Measurements from ENCODE around the gene KCNE2.

KCNE2 gene

DNA sequence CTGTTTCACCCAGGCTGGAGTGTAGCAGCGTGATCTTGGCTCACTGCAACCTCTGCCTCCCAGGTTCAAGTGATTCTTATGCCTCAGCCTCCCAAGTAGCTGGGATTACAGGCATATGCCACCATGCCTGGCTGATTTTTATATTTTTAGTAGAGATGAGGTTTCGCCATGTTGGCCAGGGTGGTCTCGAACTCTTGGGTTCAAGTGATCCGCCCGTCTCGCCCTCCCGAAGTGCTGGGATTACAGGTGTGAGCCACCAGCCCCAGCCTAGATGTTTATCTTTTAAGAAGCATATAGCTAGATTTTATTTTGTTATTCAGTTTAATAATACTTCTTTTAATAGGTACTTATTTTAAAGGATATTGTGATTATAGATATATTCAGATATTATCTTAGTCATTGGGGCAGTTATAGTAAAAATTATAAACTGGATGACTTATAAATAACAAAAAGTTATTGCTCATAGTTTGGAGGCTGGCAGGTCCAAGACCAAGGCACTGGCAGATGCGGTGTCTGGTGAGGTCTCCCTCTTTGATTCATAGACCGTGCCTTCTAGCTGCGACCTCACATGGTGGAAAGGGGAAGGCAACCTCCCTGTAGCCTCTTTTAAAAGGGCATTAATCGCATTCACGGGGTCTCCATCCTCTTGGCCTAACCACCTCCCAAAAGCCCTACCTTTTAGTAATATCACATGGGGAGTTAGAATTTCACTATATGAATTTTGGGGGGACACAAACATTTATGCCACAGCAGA is 3.1 kb upstream of the KCNE2 start:
- Histone ChIP-seq H3K4me3 (no peak overlapping the region), H3K27ac (no peak overlapping the region)
- DNase-seq (ENCODE audit: low spot score), result peak; percentile 29
- no peak for TF ChIP-seq CTCF (IDR thresholded peaks at IDR 0.05)

DNA sequence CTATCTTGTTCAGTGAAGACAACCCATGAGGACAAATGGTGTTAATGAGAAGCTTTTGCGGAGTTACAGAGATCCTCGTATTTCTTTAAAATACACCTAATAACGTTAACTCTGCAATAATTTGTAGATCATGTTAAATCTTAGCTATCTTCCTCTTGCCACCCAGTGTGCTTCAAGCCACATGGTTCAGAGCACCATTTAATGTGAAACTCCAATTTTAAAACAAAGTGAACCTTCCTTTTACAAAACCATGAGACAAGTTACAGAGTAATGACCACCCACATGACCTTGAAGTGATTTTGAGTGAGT is 1.7 kb upstream of the KCNE2 start:
- TF ChIP-seq CTCF (IDR thresholded peaks at IDR 0.05), result peak; percentile 7
- no peak for DNase-seq (ENCODE audit: low spot score)
- H3K4me3 ChIP-seq, result no peak overlapping the region
- H3K27ac ChIP-seq, result no peak overlapping the region

GRCh38 chr21:34362670-34363069 is 1.1 kb upstream of the KCNE2 start:
- no peak overlapping the region for H3K27ac ChIP-seq
- no peak overlapping the region for H3K4me3 ChIP-seq
- no peak for DNase-seq (ENCODE audit: low spot score)
- TF ChIP-seq CTCF (IDR thresholded peaks at IDR 0.05), result no peak

- H3K27ac ChIP-seq, result no peak overlapping the region
- no peak overlapping the region for H3K4me3 ChIP-seq
- no peak for TF ChIP-seq CTCF (IDR thresholded peaks at IDR 0.05)
- peak; percentile 21 for DNase-seq (ENCODE audit: low spot score)
Observed at GRCh38 chr21:34364921-34365320, 1.1 kb downstream of the KCNE2 start.

DNA sequence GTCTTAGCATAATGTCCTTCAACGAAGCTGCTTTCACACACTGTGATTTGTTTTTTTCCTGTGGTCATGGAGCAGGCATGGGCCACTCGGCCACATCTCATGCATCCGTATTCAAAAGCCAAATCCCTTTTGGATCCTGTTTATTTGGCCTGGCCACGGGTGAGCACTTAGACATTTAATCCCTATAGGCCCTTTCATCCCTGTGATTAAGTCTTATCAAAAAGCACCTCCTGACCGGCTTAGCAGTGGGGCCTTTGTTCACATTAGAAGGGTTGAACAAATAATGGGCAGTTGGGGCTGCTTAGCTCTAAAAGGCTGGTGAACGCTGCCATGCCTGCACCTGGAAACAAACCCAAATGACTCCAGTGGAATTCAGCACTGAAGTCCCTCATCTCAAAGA is 2.0 kb downstream of the KCNE2 start:
- peak; percentile 35 for DNase-seq (ENCODE audit: low spot score)
- Histone ChIP-seq H3K4me3 (no peak overlapping the region), H3K27ac (no peak overlapping the region)
- TF ChIP-seq CTCF (IDR thresholded peaks at IDR 0.05), result no peak

DNA sequence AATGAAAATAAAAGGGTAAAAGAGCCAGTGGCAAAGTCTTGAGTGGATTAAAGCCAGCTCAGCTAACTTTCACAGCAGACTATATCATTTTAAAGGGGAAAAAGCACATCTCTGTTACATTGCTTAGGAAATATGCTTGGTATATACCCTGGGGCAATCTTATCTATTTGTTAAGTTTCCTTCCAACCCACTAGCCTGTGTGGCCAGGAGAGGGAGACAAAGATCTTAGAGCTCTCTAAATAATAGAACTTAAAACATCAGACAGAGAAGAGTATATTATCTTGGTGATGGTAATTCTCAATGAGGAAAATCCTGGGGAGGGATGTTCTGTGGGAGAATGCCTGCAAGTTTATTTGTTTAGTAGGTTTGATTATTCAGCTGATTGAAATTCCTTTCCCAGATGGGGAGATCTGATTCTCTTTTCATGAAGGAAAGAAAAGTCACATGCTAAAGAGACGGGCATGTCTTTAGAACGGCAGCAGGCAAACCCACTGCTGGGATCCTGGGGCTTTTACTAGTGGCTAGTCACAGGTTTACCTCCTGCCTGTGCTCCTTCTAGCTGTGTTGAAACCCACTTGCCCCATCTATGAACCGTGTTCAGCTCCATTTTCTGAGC is 3.6 kb downstream of the KCNE2 start:
- no peak overlapping the region for H3K4me3 ChIP-seq
- peak; percentile 50 for DNase-seq (ENCODE audit: low spot score)
- H3K27ac ChIP-seq, result no peak overlapping the region
- peak; percentile 44 for TF ChIP-seq CTCF (IDR thresholded peaks at IDR 0.05)

GRCh38 chr21:34369741-34370140 is 5.9 kb downstream of the KCNE2 start:
- DNase-seq (ENCODE audit: low spot score), result no peak
- Histone ChIP-seq H3K27ac (no peak overlapping the region), H3K4me3 (no peak overlapping the region)
- TF ChIP-seq CTCF (IDR thresholded peaks at IDR 0.05), result no peak

Data from coronary artery (tissue), 2 donors.